Stomach (tissue), 4 donors: ENCODE results near the gene MAPK1.

Source experiments
- CTCF ChIP-seq, 7 experiments: fragments of 450-650 bp in 4 of 7; fragments of 200-600 bp in 3 of 7; sonication (generic) in 3 of 7; IDR thresholded peaks; one replicate each; pipeline ENCODE4 v1.5.1; 2016 to 2019; ENCODE audit warnings: antibody characterized with exemption in 7 of 7, control low read depth in 2 of 7, mild to moderate bottlenecking in 1 of 7
- EP300 ChIP-seq: sonication (generic); formaldehyde crosslinking; IDR thresholded peaks from one replicate; pipeline ENCODE4 v1.6.1; 2017; ENCODE audit warnings: antibody characterized with exemption
- POLR2A ChIP-seq, 4 donors: fragments of 450-650 bp; IDR thresholded peaks; one replicate each; pipeline ENCODE4 v1.6.1; 2016; ENCODE audit warnings: antibody characterized with exemption in 4 of 4, control low read depth in 2 of 4, mild to moderate bottlenecking in 1 of 4, moderate library complexity in 1 of 4
- POLR2AphosphoS5 ChIP-seq, 3 donors: sonication (generic); formaldehyde crosslinking; IDR thresholded peaks; one replicate each; pipeline ENCODE4 v1.6.1; 2016; ENCODE audit warnings: antibody characterized with exemption in 3 of 3

- TF ChIP-seq POLR2A (IDR thresholded peaks at IDR 0.05) (no peak), CTCF (IDR thresholded peaks at IDR 0.05) (no peak), POLR2AphosphoS5 (IDR thresholded peaks at IDR 0.05) (no peak), EP300 (no peak)
Observed at GRCh38 chr22:21887841-21888240, 20.4 kb upstream of the MAPK1 start.
